ENCODE results near the gene GAGE10. TPM values are rescaled to one million over a fixed set of nuclear protein-coding genes. Genes with fewer than 3 reads are reported as not detected.

GAGE10 gene
- total RNA-seq, 1 experiment from 2014 or later = not detected

GRCh38 chrX:49257074-49257790, 46.2 kb upstream of the GAGE10 start:
- Mint-ChIP-seq H3K36me3 (ENCODE audit: insufficient read depth, unreplicated experiment) (no peaks in the 10 kb centered on the region), H3K9me3 (ENCODE audit: unreplicated experiment) (no peaks in the 10 kb centered on the region), H3K27me3 (ENCODE audit: insufficient read depth, unreplicated experiment) (no peaks in the 10 kb centered on the region), H3K4me3 (ENCODE audit: unreplicated experiment) (no peak overlapping the region), H3K27ac (ENCODE audit: unreplicated experiment) (no peak overlapping the region), H3K4me1 (ENCODE audit: low read depth, unreplicated experiment) (no peaks in the 10 kb centered on the region)
- TF ChIP-seq CTCF (IDR thresholded peaks at IDR 0.05; ENCODE audit: insufficient read depth in 1 of 2, low read depth in 1 of 2, low read length in 1 of 2, severe bottlenecking in 1 of 2, unreplicated experiment in 1 of 2) = no peak
- H3K9me3 ChIP-seq = no peaks in the 10 kb centered on the region
- BruUV-seq (replicated peaks) = no TSS peak
- no peaks in the 10 kb centered on the region for H3K27me3 ChIP-seq (replicated peaks; ENCODE audit: control insufficient read depth, insufficient read depth, low read length)
- ChIA-PET POLR2A (interaction anchor here (0.6 kb wide), 2 partner anchors 12 to 66 kb away, joined by 3 to 4 read pairs; no protein-coding TSS in a partner anchor), CTCF (no interaction called here)
- no peaks in the 10 kb centered on the region for H3K36me3 ChIP-seq (ENCODE audit: control insufficient read depth, insufficient read depth, low read length)
- no peak for DNase-seq
- no peaks in the 10 kb centered on the region for H3K4me1 ChIP-seq
- no peak overlapping the region for H3K4me3 ChIP-seq (ENCODE audit: low read depth, low read length)
- intact Hi-C loops (cut with micrococcal nuclease; ENCODE audit: unreplicated experiment) = no loop called here

- Mint-ChIP-seq H3K9me3 (ENCODE audit: unreplicated experiment) (no peaks in the 10 kb centered on the region), H3K27ac (ENCODE audit: unreplicated experiment) (no peak overlapping the region), H3K27me3 (ENCODE audit: insufficient read depth, unreplicated experiment) (no peaks in the 10 kb centered on the region), H3K4me3 (ENCODE audit: unreplicated experiment) (no peak overlapping the region), H3K36me3 (ENCODE audit: insufficient read depth, unreplicated experiment) (no peaks in the 10 kb centered on the region), H3K4me1 (ENCODE audit: low read depth, unreplicated experiment) (no peaks in the 10 kb centered on the region)
- intact Hi-C loops (cut with micrococcal nuclease; ENCODE audit: unreplicated experiment) = no loop called here
- CTCF ChIA-PET = no interaction called here
- H3K4me3 ChIP-seq (ENCODE audit: low read depth, low read length) = no peak overlapping the region
- TF ChIP-seq CTCF (IDR thresholded peaks at IDR 0.05; ENCODE audit: insufficient read depth in 1 of 2, low read depth in 1 of 2, low read length in 1 of 2, severe bottlenecking in 1 of 2, unreplicated experiment in 1 of 2) = no peak
- no peaks in the 10 kb centered on the region for H3K9me3 ChIP-seq
- no peaks in the 10 kb centered on the region for H3K27me3 ChIP-seq (replicated peaks; ENCODE audit: control insufficient read depth, insufficient read depth, low read length)
- BruUV-seq (replicated peaks) = no TSS peak
- no peaks in the 10 kb centered on the region for H3K36me3 ChIP-seq (ENCODE audit: control insufficient read depth, insufficient read depth, low read length)
- DNase-seq = no peak
- POLR2A ChIA-PET = no interaction called here
- H3K4me1 ChIP-seq = no peaks in the 10 kb centered on the region
These were observed 45.3 kb upstream of the GAGE10 start for GRCh38 chrX:49257846-49258748.

GRCh38 chrX:49258749-49259124, 44.7 kb upstream of the GAGE10 start:
- intact Hi-C loops (cut with micrococcal nuclease; ENCODE audit: unreplicated experiment) = no loop called here
- POLR2A ChIA-PET = no interaction called here
- H3K4me3 Mint-ChIP-seq (ENCODE audit: unreplicated experiment) = no peak overlapping the region
- H3K36me3 Mint-ChIP-seq (ENCODE audit: insufficient read depth, unreplicated experiment) = no peaks in the 10 kb centered on the region
- H3K27me3 Mint-ChIP-seq (ENCODE audit: insufficient read depth, unreplicated experiment) = no peaks in the 10 kb centered on the region
- H3K9me3 ChIP-seq = no peaks in the 10 kb centered on the region
- no peaks in the 10 kb centered on the region for H3K27me3 ChIP-seq (replicated peaks; ENCODE audit: control insufficient read depth, insufficient read depth, low read length)
- DNase-seq = no peak
- CTCF ChIA-PET = no interaction called here
- no TSS peak for BruUV-seq (replicated peaks)
- H3K4me1 ChIP-seq = no peaks in the 10 kb centered on the region
- no peak overlapping the region for H3K4me3 ChIP-seq (ENCODE audit: low read depth, low read length)
- no peak overlapping the region for H3K27ac Mint-ChIP-seq (ENCODE audit: unreplicated experiment)
- TF ChIP-seq CTCF (IDR thresholded peaks at IDR 0.05; ENCODE audit: insufficient read depth in 1 of 2, low read depth in 1 of 2, low read length in 1 of 2, severe bottlenecking in 1 of 2, unreplicated experiment in 1 of 2) = no peak
- no peaks in the 10 kb centered on the region for H3K36me3 ChIP-seq (ENCODE audit: control insufficient read depth, insufficient read depth, low read length)
- no peaks in the 10 kb centered on the region for H3K4me1 Mint-ChIP-seq (ENCODE audit: low read depth, unreplicated experiment)
- no peaks in the 10 kb centered on the region for H3K9me3 Mint-ChIP-seq (ENCODE audit: unreplicated experiment)
